ENCODE measurements around the gene PDE11A. TPM values are rescaled to one million over a fixed set of nuclear protein-coding genes. Genes with fewer than 3 reads are reported as not detected.
"Not testable (repeated sequence)": the region's sequence is repeated elsewhere in the genome, so short reads cannot be mapped to it uniquely, and the experiment has no call there.

PDE11A gene
- total and polyA plus RNA-seq, 4 experiments from 2014 or later = not detected

- ChIA-PET CTCF (ENCODE audit: partially characterized antibody) (interaction anchor here (1.2 kb wide), 1 partner anchor 18 kb away, joined by 3 read pairs; no protein-coding TSS in a partner anchor), POLR2A (ENCODE audit: partially characterized antibody) (no interaction called here)
- H3K27me3 ChIP-seq (ENCODE audit: insufficient read depth, low read length) = no peaks in the 10 kb centered on the region
- H3K4me3 Mint-ChIP-seq = no peak overlapping the region
- no peak overlapping the region for H3K27ac Mint-ChIP-seq
- no peak for DNase-seq
- no peaks in the 10 kb centered on the region for H3K36me3 Mint-ChIP-seq
- no peaks in the 10 kb centered on the region for H3K9me3 ChIP-seq (ENCODE audit: control insufficient read depth in 1 of 2, low read length in 2 of 2)
- H3K4me1 Mint-ChIP-seq = no peaks in the 10 kb centered on the region
- peaks cover 2 to 3% of the 10 kb centered on the region in 2 donors for H3K27me3 Mint-ChIP-seq
- no peak overlapping the region for H3K27ac ChIP-seq (ENCODE audit: low read depth, low read length)
- intact Hi-C loops (cut with micrococcal nuclease) = no loop called here
- H3K4me1 ChIP-seq (ENCODE audit: insufficient read depth, low read length) = no peaks in the 10 kb centered on the region
- peaks cover 0 to 4% (median 0%) of the 10 kb centered on the region in 8 donors for H3K9me3 Mint-ChIP-seq
- no peaks in the 10 kb centered on the region for H3K36me3 ChIP-seq (ENCODE audit: insufficient read depth, low read length)
- H3K4me3 ChIP-seq (ENCODE audit: low read length in 2 of 2) = no peak overlapping the region
These were observed 20.9 kb upstream of the PDE11A start for GRCh38 chr2:178093471-178093870.

- Mint-ChIP-seq H3K27ac (no peak overlapping the region), H3K4me1 (no peaks in the 10 kb centered on the region), H3K36me3 (no peaks in the 10 kb centered on the region), H3K27me3 (peaks cover 4 to 14% of the 10 kb centered on the region in 2 donors), H3K9me3 (peaks cover 0 to 2% (median 0%) of the 10 kb centered on the region in 8 donors), H3K4me3 (no peak overlapping the region)
- Histone ChIP-seq H3K9me3 (ENCODE audit: control insufficient read depth in 1 of 2, low read length in 2 of 2) (no peaks in the 10 kb centered on the region), H3K27me3 (ENCODE audit: insufficient read depth, low read length) (no peaks in the 10 kb centered on the region), H3K4me3 (ENCODE audit: low read length in 2 of 2) (no peak overlapping the region), H3K4me1 (ENCODE audit: insufficient read depth, low read length) (no peaks in the 10 kb centered on the region), H3K27ac (ENCODE audit: low read depth, low read length) (no peak overlapping the region), H3K36me3 (ENCODE audit: insufficient read depth, low read length) (no peaks in the 10 kb centered on the region)
- no peak for DNase-seq
- intact Hi-C loops (cut with micrococcal nuclease) = no loop called here
- POLR2A ChIA-PET (ENCODE audit: partially characterized antibody) = no interaction called here
- CTCF ChIA-PET (ENCODE audit: partially characterized antibody) = no interaction called here
These were observed 16.2 kb upstream of the PDE11A start for GRCh38 chr2:178088774-178089270.

DNA sequence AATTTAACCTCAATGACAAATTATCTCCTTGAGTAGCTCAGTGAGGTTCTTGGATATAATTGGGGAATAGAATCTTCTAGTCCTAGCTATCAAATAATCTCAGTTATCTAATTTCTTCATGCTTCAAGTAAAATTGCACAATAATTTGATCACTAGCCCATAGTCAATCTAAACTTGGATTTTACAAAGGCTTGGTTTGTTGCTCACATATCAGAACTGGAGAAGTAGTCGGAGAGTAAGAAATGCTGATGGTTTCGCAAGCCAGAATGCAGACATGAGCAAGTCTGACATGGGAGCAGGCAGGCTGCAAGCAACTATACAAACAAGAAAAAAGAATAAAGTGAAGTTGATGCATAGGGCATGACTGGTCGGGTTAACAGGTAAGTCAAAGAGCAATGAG, 11.7 kb upstream of the PDE11A start:
- POLR2A ChIA-PET (ENCODE audit: partially characterized antibody) = no interaction called here

DNA sequence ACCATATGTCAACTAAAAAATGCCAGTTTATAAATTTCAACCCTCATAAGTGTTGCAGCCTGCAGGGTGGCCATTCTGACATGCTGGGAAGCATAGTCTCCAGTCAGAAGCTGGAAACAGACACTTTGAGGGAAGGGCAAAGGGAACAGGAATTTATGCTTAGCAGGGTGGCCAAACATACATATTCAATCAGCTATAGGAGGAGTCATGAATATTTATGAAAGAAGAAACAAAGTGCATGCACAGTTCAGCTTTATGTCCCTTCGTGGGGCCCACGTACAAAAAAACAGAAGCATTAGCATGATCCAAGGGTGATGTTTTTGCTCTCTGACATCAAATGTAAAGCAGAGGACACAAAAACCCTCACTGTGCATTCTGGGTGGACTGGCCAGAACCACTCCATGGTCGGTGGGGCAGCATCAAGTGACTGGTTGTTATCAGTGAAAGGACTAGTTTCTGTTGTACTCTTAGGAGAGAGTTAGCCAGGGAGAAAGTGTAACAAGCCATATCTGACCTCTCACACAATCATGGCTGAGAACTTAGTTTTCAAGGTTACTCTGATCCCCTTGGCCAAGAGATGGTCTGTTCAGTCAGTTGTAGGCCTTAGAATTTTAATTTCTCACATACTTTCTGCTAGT, 9.9 kb upstream of the PDE11A start:
- Histone ChIP-seq H3K4me3 (ENCODE audit: low read length in 2 of 2) (no peak overlapping the region), H3K27ac (ENCODE audit: low read depth, low read length) (no peak overlapping the region), H3K4me1 (ENCODE audit: insufficient read depth, low read length) (no peaks in the 10 kb centered on the region), H3K9me3 (ENCODE audit: control insufficient read depth in 1 of 2, low read length in 2 of 2) (no peaks in the 10 kb centered on the region), H3K36me3 (ENCODE audit: insufficient read depth, low read length) (no peaks in the 10 kb centered on the region), H3K27me3 (ENCODE audit: insufficient read depth, low read length) (no peaks in the 10 kb centered on the region)
- Mint-ChIP-seq H3K9me3 (peaks cover 0 to 5% (median 3%) of the 10 kb centered on the region in 8 donors), H3K36me3 (no peaks in the 10 kb centered on the region), H3K4me3 (no peak overlapping the region), H3K27ac (no peak overlapping the region), H3K4me1 (no peaks in the 10 kb centered on the region), H3K27me3 (peaks cover 10 to 18% of the 10 kb centered on the region in 2 donors)
- intact Hi-C loops (cut with micrococcal nuclease) = no loop called here
- ChIA-PET POLR2A (ENCODE audit: partially characterized antibody) (no interaction called here), CTCF (ENCODE audit: partially characterized antibody) (no interaction called here)
- no peak for DNase-seq

More for the DNA sequence above, 11.7 kb upstream of the PDE11A start:
- no peak for DNase-seq
- Histone ChIP-seq H3K27me3 (ENCODE audit: insufficient read depth, low read length) (no peaks in the 10 kb centered on the region), H3K4me1 (ENCODE audit: insufficient read depth, low read length) (no peaks in the 10 kb centered on the region), H3K36me3 (ENCODE audit: insufficient read depth, low read length) (no peaks in the 10 kb centered on the region), H3K4me3 (ENCODE audit: low read length in 2 of 2) (no peak overlapping the region), H3K27ac (ENCODE audit: low read depth, low read length) (no peak overlapping the region), H3K9me3 (ENCODE audit: control insufficient read depth in 1 of 2, low read length in 2 of 2) (no peaks in the 10 kb centered on the region)
- no peaks in the 10 kb centered on the region for H3K4me1 Mint-ChIP-seq
- H3K36me3 Mint-ChIP-seq = no peaks in the 10 kb centered on the region
- no peak overlapping the region for H3K27ac Mint-ChIP-seq
- intact Hi-C loops (cut with micrococcal nuclease) = no loop called here
- peaks cover 6 to 17% of the 10 kb centered on the region in 2 donors for H3K27me3 Mint-ChIP-seq
- peaks cover 0 to 4% (median 1%) of the 10 kb centered on the region in 8 donors for H3K9me3 Mint-ChIP-seq
- CTCF ChIA-PET (ENCODE audit: partially characterized antibody) = interaction anchor here (1.1 kb wide), 1 partner anchor 11 kb away, joined by 3 read pairs; no protein-coding TSS in a partner anchor
- H3K4me3 Mint-ChIP-seq = no peak overlapping the region

- POLR2A ChIA-PET (ENCODE audit: partially characterized antibody); H3K9me3 ChIP-seq (ENCODE audit: control insufficient read depth in 1 of 2, low read length in 2 of 2); H3K36me3 Mint-ChIP-seq; H3K4me1 Mint-ChIP-seq; H3K9me3 Mint-ChIP-seq; H3K4me3 Mint-ChIP-seq; H3K4me3 ChIP-seq (ENCODE audit: low read length in 2 of 2); H3K27ac Mint-ChIP-seq; H3K4me1 ChIP-seq (ENCODE audit: insufficient read depth, low read length); H3K36me3 ChIP-seq (ENCODE audit: insufficient read depth, low read length); H3K27me3 ChIP-seq (ENCODE audit: insufficient read depth, low read length); intact Hi-C loops (cut with micrococcal nuclease); DNase-seq; H3K27ac ChIP-seq (ENCODE audit: low read depth, low read length): not testable (repeated sequence)
- peaks cover 15 to 20% of the 10 kb centered on the region in 2 donors for H3K27me3 Mint-ChIP-seq
- CTCF ChIA-PET (ENCODE audit: partially characterized antibody) = interaction anchor here (1.2 kb wide), 1 partner anchor 10 kb away, joined by 4 read pairs; no protein-coding TSS in a partner anchor
These were observed 6.7 kb upstream of the PDE11A start for GRCh38 chr2:178079279-178079678.

- intact Hi-C loops (cut with micrococcal nuclease) = no loop called here
- Mint-ChIP-seq H3K4me1 (peaks cover 0 to 12% (median 6%) of the 10 kb centered on the region in 4 donors), H3K9me3 (peaks cover 0 to 5% (median 2%) of the 10 kb centered on the region in 8 donors), H3K36me3 (no peaks in the 10 kb centered on the region), H3K4me3 (no peak overlapping the region), H3K27me3 (peaks cover 36 to 39% of the 10 kb centered on the region in 2 donors), H3K27ac (no peak overlapping the region)
- ChIA-PET POLR2A (ENCODE audit: partially characterized antibody) (no interaction called here), CTCF (ENCODE audit: partially characterized antibody) (no interaction called here)
- peaks cover 7% of the 10 kb centered on the region for H3K27me3 ChIP-seq (ENCODE audit: insufficient read depth, low read length)
- no peak overlapping the region for H3K27ac ChIP-seq (ENCODE audit: low read depth, low read length)
- no peak overlapping the region for H3K4me3 ChIP-seq (ENCODE audit: low read length in 2 of 2)
- peaks cover 10% of the 10 kb centered on the region for H3K4me1 ChIP-seq (ENCODE audit: insufficient read depth, low read length)
- H3K9me3 ChIP-seq (ENCODE audit: control insufficient read depth in 1 of 2, low read length in 2 of 2) = no peaks in the 10 kb centered on the region
- no peak for DNase-seq
- H3K36me3 ChIP-seq (ENCODE audit: insufficient read depth, low read length) = no peaks in the 10 kb centered on the region
These were observed 3.6 kb upstream of the PDE11A start for GRCh38 chr2:178076130-178076529.

DNA sequence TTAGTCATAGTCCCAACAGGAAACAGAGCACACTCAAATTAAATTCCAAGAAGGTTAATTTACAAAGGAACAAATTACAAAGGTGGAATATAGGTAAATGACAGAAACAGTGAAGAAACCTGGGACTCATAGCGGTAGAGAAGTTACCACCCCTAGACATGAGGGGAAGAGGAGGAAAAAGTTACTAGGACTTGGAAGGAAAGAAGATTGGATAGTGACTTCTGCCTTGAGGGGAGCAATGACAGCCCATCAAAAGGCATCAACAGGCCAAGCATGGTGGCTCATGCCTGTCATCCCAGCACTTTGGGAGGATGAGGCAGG, 2.4 kb upstream of the PDE11A start:
- no peaks in the 10 kb centered on the region for H3K36me3 ChIP-seq (ENCODE audit: insufficient read depth, low read length)
- no peak overlapping the region for H3K4me3 ChIP-seq (ENCODE audit: low read length in 2 of 2)
- Mint-ChIP-seq H3K27me3 (peaks cover 36 to 47% of the 10 kb centered on the region in 2 donors), H3K9me3 (peaks cover 0 to 4% (median under 1%) of the 10 kb centered on the region in 8 donors), H3K4me3 (no peak overlapping the region), H3K36me3 (no peaks in the 10 kb centered on the region), H3K27ac (no peak overlapping the region), H3K4me1 (peaks cover 0 to 12% (median 6%) of the 10 kb centered on the region in 4 donors)
- POLR2A ChIA-PET (ENCODE audit: partially characterized antibody) = no interaction called here
- peaks cover 10% of the 10 kb centered on the region for H3K4me1 ChIP-seq (ENCODE audit: insufficient read depth, low read length)
- DNase-seq = no peak
- H3K9me3 ChIP-seq (ENCODE audit: control insufficient read depth in 1 of 2, low read length in 2 of 2) = no peaks in the 10 kb centered on the region
- H3K27ac ChIP-seq (ENCODE audit: low read depth, low read length) = no peak overlapping the region
- CTCF ChIA-PET (ENCODE audit: partially characterized antibody) = no interaction called here
- peaks cover 7% of the 10 kb centered on the region for H3K27me3 ChIP-seq (ENCODE audit: insufficient read depth, low read length)
- intact Hi-C loops (cut with micrococcal nuclease) = no loop called here
